SU-DHL-6 (cell line): ENCODE data around the gene SLC6A2.
"Not testable (repeated sequence)": the region's sequence is repeated elsewhere in the genome, so short reads cannot be mapped to it uniquely, and the experiment has no call there.

ENCODE experiments used
- H2AFZ ChIP-seq: fragments of 200-600 bp; sonication (generic); 2 replicates; pipeline ENCODE4 v1.6.1; 2014; ENCODE audit warnings: low read depth, mild to moderate bottlenecking, moderate library complexity, mixed read lengths, antibody characterized with exemption, low read length; ENCODE audit not compliant: severe bottlenecking
- H3F3A ChIP-seq: fragments of 200-600 bp; shearing (Covaris generic); 2 replicates; pipeline ENCODE4 v1.6.0; 2016; ENCODE audit warnings: antibody characterized with exemption, mild to moderate bottlenecking; ENCODE audit not compliant: insufficient read depth
- H3K27ac ChIP-seq: fragments of 200-600 bp; sonication (generic); 2 replicates; pipeline ENCODE4 v1.5.1; 2016; ENCODE audit warnings: low read depth, mild to moderate bottlenecking, low read length, moderate library complexity, mixed read lengths
- H3K27me3 ChIP-seq: fragments of 200-600 bp; sonication (generic), shearing (Covaris generic); 2 replicates; pipeline ENCODE4 v1.6.0; 2014; ENCODE audit warnings: mild to moderate bottlenecking, low read length
- H3K36me3 ChIP-seq: fragments of 200-600 bp; sonication (generic); 2 replicates; pipeline ENCODE4 v1.6.1; 2014; ENCODE audit warnings: mild to moderate bottlenecking, low read length, mixed read lengths
- H3K4me2 ChIP-seq: fragments of 300-600, 200-600 bp; shearing (Covaris generic), sonication (generic); 2 replicates; pipeline ENCODE4 v1.6.0; 2014; ENCODE audit warnings: low read length, low read depth, mild to moderate bottlenecking; ENCODE audit not compliant: poor library complexity, severe bottlenecking
- H3K4me3 ChIP-seq: fragments of 200-600 bp; sonication (generic); 2 replicates; pipeline ENCODE4 v1.5.1; 2014; ENCODE audit warnings: antibody characterized with exemption, low read length, mild to moderate bottlenecking, mixed read lengths; ENCODE audit not compliant: insufficient read depth, poor library complexity, severe bottlenecking
- H3K79me2 ChIP-seq: fragments of 200-600 bp; sonication (generic); 2 replicates; pipeline ENCODE4 v1.6.1; 2014; ENCODE audit warnings: mild to moderate bottlenecking, low read length, moderate library complexity; ENCODE audit not compliant: insufficient read depth
- H3K9ac ChIP-seq: fragments of 200-600 bp; sonication (generic); 2 replicates; pipeline ENCODE4 v1.7.0; 2014; ENCODE audit warnings: mild to moderate bottlenecking, low read length
- H3K9me2 ChIP-seq: fragments of 200-600 bp; sonication (generic); replicated peaks from 2 replicates; pipeline ENCODE4 v1.6.1; 2014; ENCODE audit warnings: low read length; ENCODE audit not compliant: insufficient read depth
- H3K9me3 ChIP-seq: fragments of 200-600 bp; sonication (generic); 2 replicates; pipeline ENCODE4 v1.6.1; 2014; ENCODE audit warnings: low read length, mixed read lengths; ENCODE audit not compliant: insufficient read depth
- H4K20me1 ChIP-seq: fragments of 200-600 bp; sonication (generic); 2 replicates; pipeline ENCODE4 v1.6.1; 2014; ENCODE audit warnings: low read depth, mild to moderate bottlenecking, antibody characterized with exemption, low read length, moderate library complexity, mixed read lengths
- CTCF ChIP-seq: fragments of 200-600 bp; sonication (generic); IDR thresholded peaks from one replicate; pipeline ENCODE4 v1.5.1; 2017; ENCODE audit warnings: antibody characterized with exemption, mild to moderate bottlenecking, low read length, moderate library complexity; ENCODE audit not compliant: insufficient read depth, poor library complexity, severe bottlenecking
- EZH2phosphoT487 ChIP-seq: fragments of 200-600 bp; sonication (generic), shearing (Covaris generic); conservative IDR thresholded peaks from 2 replicates; pipeline ENCODE4 v1.6.1; 2018; ENCODE audit warnings: mild to moderate bottlenecking, antibody characterized with exemption, low read length, moderate library complexity, mixed read lengths

Gene SLC6A2

GRCh38 chr16:55655897-55656681, at the start of gene SLC6A2:
Gene SLC6A2, plus strand, starts transcription at chr16:55655988. Its CDS starts 707 bp downstream, at chr16:55656695.
- no peak for TF ChIP-seq CTCF
- no peak for TF ChIP-seq EZH2phosphoT487
- Histone ChIP-seq H3K27ac (no peak within 1 kb of the TSS), H3K79me2 (no peaks in the 10 kb centered on the region), H3K36me3 (no peaks in the 10 kb centered on the region), H3K4me3 (no peak within 1 kb of the TSS), H4K20me1 (no peaks in the 10 kb centered on the region), H3K27me3 (no peaks in the 10 kb centered on the region), H3K9ac (no peak within 1 kb of the TSS), H2AFZ (no peak within 1 kb of the TSS), H3K9me3 (no peaks in the 10 kb centered on the region), H3K4me2 (no peak within 1 kb of the TSS), H3F3A (no peaks in the 10 kb centered on the region), H3K9me2 (no peaks in the 10 kb centered on the region)

- H2AFZ ChIP-seq = no peak overlapping the region
- H3K36me3 ChIP-seq = no peaks in the 10 kb centered on the region
- TF ChIP-seq EZH2phosphoT487 (no peak), CTCF (no peak)
- no peak overlapping the region for H3K27ac ChIP-seq
- H3K4me3 ChIP-seq = no peak overlapping the region
- H3K9me2 ChIP-seq = no peaks in the 10 kb centered on the region
- H4K20me1 ChIP-seq = no peaks in the 10 kb centered on the region
- no peaks in the 10 kb centered on the region for H3K9me3 ChIP-seq
- no peak overlapping the region for H3K4me2 ChIP-seq
- no peaks in the 10 kb centered on the region for H3F3A ChIP-seq
- H3K9ac ChIP-seq = no peak overlapping the region
- no peaks in the 10 kb centered on the region for H3K79me2 ChIP-seq
- H3K27me3 ChIP-seq = no peaks in the 10 kb centered on the region
Measured at GRCh38 chr16:55613613-55614335, 42.0 kb upstream of the SLC6A2 start.

GRCh38 chr16:55615071-55615470, 40.7 kb upstream of the SLC6A2 start:
- Histone ChIP-seq H2AFZ (no peak overlapping the region), H3K4me3 (no peak overlapping the region), H3K9ac (no peak overlapping the region), H3K9me2 (no peaks in the 10 kb centered on the region), H3F3A (no peaks in the 10 kb centered on the region), H4K20me1 (no peaks in the 10 kb centered on the region), H3K36me3 (no peaks in the 10 kb centered on the region), H3K9me3 (no peaks in the 10 kb centered on the region), H3K27ac (no peak overlapping the region), H3K4me2 (no peak overlapping the region), H3K79me2 (no peaks in the 10 kb centered on the region), H3K27me3 (no peaks in the 10 kb centered on the region)
- TF ChIP-seq CTCF = no peak
- TF ChIP-seq EZH2phosphoT487 = no peak

GRCh38 chr16:55615670-55616069, 40.1 kb upstream of the SLC6A2 start:
- H3K9ac ChIP-seq, H3K27me3 ChIP-seq, H4K20me1 ChIP-seq, H3K4me3 ChIP-seq, H3K27ac ChIP-seq, H3F3A ChIP-seq, H3K9me3 ChIP-seq, H2AFZ ChIP-seq, H3K79me2 ChIP-seq, H3K4me2 ChIP-seq, H3K9me2 ChIP-seq, H3K36me3 ChIP-seq: not testable (repeated sequence)
